ENCODE measurements around the gene PDX1.

Gene PDX1

DNA sequence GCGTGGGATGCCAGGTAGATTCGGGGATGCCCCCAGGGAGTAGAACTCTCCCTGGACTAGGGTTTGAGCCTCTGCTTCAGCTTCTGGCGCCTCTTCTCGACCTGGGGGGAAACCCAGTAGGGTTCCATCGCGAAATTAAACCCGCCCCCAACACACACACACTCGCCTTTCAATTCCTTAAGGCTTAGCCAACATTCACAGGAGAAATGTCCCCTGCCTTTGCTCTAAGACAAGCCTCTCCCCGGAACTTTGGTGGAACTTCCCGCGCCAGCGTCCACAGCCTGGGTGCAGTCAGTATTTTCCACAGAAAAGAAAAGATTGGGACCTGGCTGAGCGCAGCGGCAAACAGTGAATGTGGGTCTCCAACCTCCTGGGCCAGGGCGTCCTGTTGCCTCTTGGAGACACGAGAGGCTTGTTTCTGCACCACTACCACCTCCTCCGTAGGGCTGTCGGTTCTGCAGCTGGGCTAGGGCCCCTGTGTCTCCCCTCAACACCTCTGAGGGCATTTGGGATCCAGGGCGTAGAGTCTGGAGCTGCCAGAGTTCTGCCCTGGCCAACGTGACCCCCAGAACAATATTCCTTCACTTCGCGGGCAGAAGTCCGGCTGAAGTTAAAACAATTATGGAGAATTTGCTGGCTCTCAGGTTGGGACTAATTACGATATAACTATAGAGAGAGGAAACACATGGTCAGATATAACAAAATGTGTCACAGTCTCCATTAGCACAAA is 3.2 kb downstream of the PDX1 start:
- Histone ChIP-seq H3K9me3 (ENCODE audit: control insufficient read depth in 2 of 2, low read length in 2 of 2) (no peaks in the 10 kb centered on the region), H3K27me3 (ENCODE audit: control insufficient read depth in 2 of 2, insufficient read depth in 2 of 2, low read length in 2 of 2) (peaks cover 80 to 84% of the 10 kb centered on the region in 2 donors), H3K4me3 (ENCODE audit: low read length in 2 of 2) (no peak overlapping the region), H3K27ac (ENCODE audit: low read depth in 2 of 2, low read length in 2 of 2) (no peak overlapping the region), H3K4me1 (ENCODE audit: control insufficient read depth in 2 of 2, insufficient read depth in 2 of 2, low read length in 2 of 2) (peaks cover 18 to 19% of the 10 kb centered on the region in 2 donors), H3K36me3 (ENCODE audit: control insufficient read depth in 2 of 2, insufficient read depth in 2 of 2, low read length in 2 of 2) (no peaks in the 10 kb centered on the region), H3K9ac (ENCODE audit: low read depth in 1 of 2, low read length in 2 of 2) (no peak overlapping the region)

DNA sequence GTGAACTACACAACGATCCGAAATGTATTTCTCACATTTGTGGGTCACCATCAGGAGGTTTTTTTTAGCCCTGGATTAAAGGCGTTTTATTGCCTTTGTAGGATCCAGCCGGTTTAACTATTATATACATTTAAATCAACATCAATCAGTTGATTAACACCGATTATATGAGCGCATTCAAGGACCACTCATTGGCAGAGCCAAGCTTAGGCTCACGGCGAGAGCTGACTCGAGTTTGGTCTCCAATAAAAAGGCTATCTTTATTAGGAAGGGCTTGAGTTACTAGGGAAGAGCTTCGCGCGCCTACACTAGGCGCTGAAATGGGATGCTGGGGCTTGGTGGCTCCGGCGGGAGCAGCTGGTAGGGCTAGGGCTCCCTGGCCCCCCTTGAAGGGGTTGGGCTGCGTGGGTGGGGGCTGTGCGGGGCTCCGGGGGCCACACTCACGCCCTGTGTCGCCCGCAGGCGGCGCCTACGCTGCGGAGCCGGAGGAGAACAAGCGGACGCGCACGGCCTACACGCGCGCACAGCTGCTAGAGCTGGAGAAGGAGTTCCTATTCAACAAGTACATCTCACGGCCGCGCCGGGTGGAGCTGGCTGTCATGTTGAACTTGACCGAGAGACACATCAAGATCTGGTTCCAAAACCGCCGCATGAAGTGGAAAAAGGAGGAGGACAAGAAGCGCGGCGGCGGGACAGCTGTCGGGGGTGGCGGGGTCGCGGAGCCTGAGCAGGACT is 4.2 kb downstream of the PDX1 start:
- Histone ChIP-seq H3K9ac (ENCODE audit: low read depth in 1 of 2, low read length in 2 of 2) (no peak overlapping the region), H3K27ac (ENCODE audit: low read depth in 2 of 2, low read length in 2 of 2) (no peak overlapping the region), H3K36me3 (ENCODE audit: control insufficient read depth in 2 of 2, insufficient read depth in 2 of 2, low read length in 2 of 2) (no peaks in the 10 kb centered on the region), H3K4me3 (ENCODE audit: low read length in 2 of 2) (no peak overlapping the region), H3K4me1 (ENCODE audit: control insufficient read depth in 2 of 2, insufficient read depth in 2 of 2, low read length in 2 of 2) (peaks cover 16 to 18% of the 10 kb centered on the region in 2 donors), H3K9me3 (ENCODE audit: control insufficient read depth in 2 of 2, low read length in 2 of 2) (no peaks in the 10 kb centered on the region), H3K27me3 (ENCODE audit: control insufficient read depth in 2 of 2, insufficient read depth in 2 of 2, low read length in 2 of 2) (peaks cover 79 to 84% of the 10 kb centered on the region in 2 donors)

DNA sequence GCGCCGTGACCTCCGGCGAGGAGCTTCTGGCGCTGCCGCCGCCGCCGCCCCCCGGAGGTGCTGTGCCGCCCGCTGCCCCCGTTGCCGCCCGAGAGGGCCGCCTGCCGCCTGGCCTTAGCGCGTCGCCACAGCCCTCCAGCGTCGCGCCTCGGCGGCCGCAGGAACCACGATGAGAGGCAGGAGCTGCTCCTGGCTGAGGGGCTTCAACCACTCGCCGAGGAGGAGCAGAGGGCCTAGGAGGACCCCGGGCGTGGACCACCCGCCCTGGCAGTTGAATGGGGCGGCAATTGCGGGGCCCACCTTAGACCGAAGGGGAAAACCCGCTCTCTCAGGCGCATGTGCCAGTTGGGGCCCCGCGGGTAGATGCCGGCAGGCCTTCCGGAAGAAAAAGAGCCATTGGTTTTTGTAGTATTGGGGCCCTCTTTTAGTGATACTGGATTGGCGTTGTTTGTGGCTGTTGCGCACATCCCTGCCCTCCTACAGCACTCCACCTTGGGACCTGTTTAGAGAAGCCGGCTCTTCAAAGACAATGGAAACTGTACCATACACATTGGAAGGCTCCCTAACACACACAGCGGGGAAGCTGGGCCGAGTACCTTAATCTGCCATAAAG is 4.8 kb downstream of the PDX1 start:
- Histone ChIP-seq H3K9me3 (ENCODE audit: control insufficient read depth in 2 of 2, low read length in 2 of 2) (no peaks in the 10 kb centered on the region), H3K4me1 (ENCODE audit: control insufficient read depth in 2 of 2, insufficient read depth in 2 of 2, low read length in 2 of 2) (peaks cover 16 to 17% of the 10 kb centered on the region in 2 donors), H3K9ac (ENCODE audit: low read depth in 1 of 2, low read length in 2 of 2) (no peak overlapping the region), H3K27me3 (ENCODE audit: control insufficient read depth in 2 of 2, insufficient read depth in 2 of 2, low read length in 2 of 2) (peaks cover 82 to 86% of the 10 kb centered on the region in 2 donors), H3K27ac (ENCODE audit: low read depth in 2 of 2, low read length in 2 of 2) (no peak overlapping the region), H3K4me3 (ENCODE audit: low read length in 2 of 2) (no peak overlapping the region), H3K36me3 (ENCODE audit: control insufficient read depth in 2 of 2, insufficient read depth in 2 of 2, low read length in 2 of 2) (no peaks in the 10 kb centered on the region)

DNA sequence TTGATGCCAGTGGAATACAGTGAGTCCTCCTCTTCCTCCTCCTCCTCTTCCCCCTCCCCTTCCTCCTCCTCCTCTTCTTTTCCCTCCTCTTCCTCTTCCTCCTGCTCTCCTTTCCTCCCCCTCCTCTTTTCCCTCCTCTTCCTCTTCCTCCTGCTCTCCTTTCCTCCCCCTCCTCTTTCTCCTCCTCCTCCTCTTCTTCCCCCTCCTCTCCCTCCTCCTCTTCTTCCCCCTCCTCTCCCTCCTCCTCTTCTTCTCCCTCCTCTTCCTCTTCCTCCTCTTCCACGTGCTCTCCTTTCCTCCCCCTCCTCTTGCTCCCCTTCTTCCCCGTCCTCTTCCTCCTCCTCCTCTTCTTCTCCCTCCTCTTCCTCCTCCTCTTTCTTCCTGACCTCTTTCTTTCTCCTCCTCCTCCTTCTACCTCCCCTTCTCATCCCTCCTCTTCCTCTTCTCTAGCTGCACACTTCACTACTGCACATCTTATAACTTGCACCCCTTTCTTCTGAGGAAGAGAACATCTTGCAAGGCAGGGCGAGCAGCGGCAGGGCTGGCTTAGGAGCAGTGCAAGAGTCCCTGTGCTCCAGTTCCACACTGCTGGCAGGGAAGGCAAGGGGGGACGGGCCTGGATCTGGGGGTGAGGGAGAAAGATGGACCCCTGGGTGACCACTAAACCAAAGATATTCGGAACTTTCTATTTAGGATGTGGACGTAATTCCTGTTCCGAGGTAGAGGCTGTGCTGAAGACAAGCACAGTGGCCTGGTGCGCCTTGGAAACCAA is 5.6 kb downstream of the PDX1 start:
- peaks cover 87 to 90% of the 10 kb centered on the region in 2 donors for H3K27me3 ChIP-seq (ENCODE audit: control insufficient read depth in 2 of 2, insufficient read depth in 2 of 2, low read length in 2 of 2)
- H3K4me3 ChIP-seq (ENCODE audit: low read length in 2 of 2), result no peak overlapping the region
- no peaks in the 10 kb centered on the region for H3K36me3 ChIP-seq (ENCODE audit: control insufficient read depth in 2 of 2, insufficient read depth in 2 of 2, low read length in 2 of 2)
- no peak overlapping the region for H3K27ac ChIP-seq (ENCODE audit: low read depth in 2 of 2, low read length in 2 of 2)
- peaks cover 11 to 15% of the 10 kb centered on the region in 2 donors for H3K4me1 ChIP-seq (ENCODE audit: control insufficient read depth in 2 of 2, insufficient read depth in 2 of 2, low read length in 2 of 2)
- H3K9me3 ChIP-seq (ENCODE audit: control insufficient read depth in 2 of 2, low read length in 2 of 2), result no peaks in the 10 kb centered on the region
- no peak overlapping the region for H3K9ac ChIP-seq (ENCODE audit: low read depth in 1 of 2, low read length in 2 of 2)

DNA sequence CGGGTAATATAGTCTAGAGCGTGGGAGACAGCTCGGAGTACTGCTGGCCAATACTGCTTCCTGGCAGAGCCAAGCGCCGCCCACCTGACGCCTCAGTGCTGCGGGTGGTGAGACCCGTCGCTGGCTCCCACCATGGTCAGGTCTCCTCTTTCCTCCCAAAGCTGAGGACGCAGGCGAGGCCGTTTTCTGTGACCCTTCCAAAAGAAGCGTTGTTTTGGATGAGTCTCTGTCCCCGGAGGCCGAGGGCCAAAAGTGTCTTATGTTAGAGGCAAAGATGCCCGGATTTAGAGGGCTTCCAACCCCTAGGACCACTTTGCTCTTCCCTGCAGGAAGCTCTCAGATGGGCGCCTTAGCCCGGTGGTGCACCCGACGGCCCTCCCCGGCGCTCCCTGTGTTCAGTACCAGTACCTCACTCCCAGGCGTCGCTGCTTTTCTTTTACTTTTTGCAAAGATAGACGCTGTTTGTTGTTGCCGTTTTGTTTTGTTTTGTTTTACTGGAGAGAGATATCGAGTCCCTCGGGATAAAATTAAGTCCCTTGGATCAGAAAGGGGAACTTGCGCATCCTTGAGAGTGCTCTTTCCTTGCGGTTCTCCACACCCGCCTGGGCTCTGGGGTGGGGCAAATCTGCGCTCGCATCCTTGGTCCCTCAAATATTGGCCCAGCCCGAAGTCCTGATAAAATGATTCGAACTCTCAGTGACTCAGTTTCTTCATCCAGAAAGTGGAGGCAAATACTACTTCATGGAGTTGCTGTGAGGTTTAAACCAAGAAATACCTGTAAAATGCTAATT is 7.0 kb downstream of the PDX1 start:
- Histone ChIP-seq H3K27ac (ENCODE audit: low read depth in 2 of 2, low read length in 2 of 2) (no peak overlapping the region), H3K4me1 (ENCODE audit: control insufficient read depth in 2 of 2, insufficient read depth in 2 of 2, low read length in 2 of 2) (peaks cover 0 to 2% of the 10 kb centered on the region in 2 donors), H3K27me3 (ENCODE audit: control insufficient read depth in 2 of 2, insufficient read depth in 2 of 2, low read length in 2 of 2) (peaks cover 76 to 79% of the 10 kb centered on the region in 2 donors), H3K4me3 (ENCODE audit: low read length in 2 of 2) (no peak overlapping the region), H3K9ac (ENCODE audit: low read depth in 1 of 2, low read length in 2 of 2) (no peak overlapping the region), H3K36me3 (ENCODE audit: control insufficient read depth in 2 of 2, insufficient read depth in 2 of 2, low read length in 2 of 2) (no peaks in the 10 kb centered on the region), H3K9me3 (ENCODE audit: control insufficient read depth in 2 of 2, low read length in 2 of 2) (no peaks in the 10 kb centered on the region)

DNA sequence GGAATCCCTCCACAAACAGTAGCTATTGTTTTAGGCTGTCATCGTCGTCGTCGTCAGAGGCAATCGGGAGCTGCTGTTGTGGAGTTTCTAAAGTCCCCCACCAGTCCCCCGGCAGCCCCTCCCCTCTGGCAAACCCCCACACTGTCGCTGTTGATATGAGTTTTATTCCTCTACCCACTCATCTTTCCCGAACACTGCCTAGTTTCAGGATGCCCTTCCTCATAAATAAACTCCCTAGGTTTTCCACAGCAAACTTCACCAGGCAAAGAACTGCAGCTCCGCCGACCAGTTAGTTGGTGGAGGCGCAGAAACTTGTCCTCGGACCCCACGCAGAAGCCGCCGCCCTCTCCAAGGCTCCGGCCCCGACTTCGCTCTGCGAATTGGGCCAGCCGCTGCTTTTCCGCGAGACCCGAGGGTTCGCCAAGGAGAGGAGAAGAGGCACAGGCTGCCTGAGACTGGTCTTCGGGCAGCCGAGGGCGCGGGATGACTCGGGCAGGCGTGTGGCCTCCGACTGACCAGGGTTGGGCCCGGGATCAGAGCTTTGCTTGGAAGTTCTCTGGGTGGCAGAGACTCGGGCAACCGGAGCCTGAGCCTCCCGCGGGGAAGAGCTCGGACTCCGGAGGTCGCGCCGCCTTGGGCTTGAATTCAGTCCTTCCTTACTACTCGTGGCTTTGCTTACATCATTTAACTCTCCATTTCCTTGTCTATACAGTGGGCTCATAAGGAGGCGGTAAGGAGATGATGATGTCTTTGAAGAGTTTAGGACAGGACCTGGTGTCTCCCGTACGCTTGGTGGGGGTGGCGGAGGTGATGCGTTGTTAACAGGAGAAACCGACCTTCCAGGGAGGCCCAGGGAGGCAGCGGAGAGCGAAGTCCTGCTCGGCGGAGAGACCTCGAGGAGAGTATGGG is 7.9 kb downstream of the PDX1 start:
- Histone ChIP-seq H3K4me3 (ENCODE audit: low read length in 2 of 2) (no peak overlapping the region), H3K36me3 (ENCODE audit: control insufficient read depth in 2 of 2, insufficient read depth in 2 of 2, low read length in 2 of 2) (no peaks in the 10 kb centered on the region), H3K9me3 (ENCODE audit: control insufficient read depth in 2 of 2, low read length in 2 of 2) (no peaks in the 10 kb centered on the region), H3K27ac (ENCODE audit: low read depth in 2 of 2, low read length in 2 of 2) (no peak overlapping the region), H3K9ac (ENCODE audit: low read depth in 1 of 2, low read length in 2 of 2) (no peak overlapping the region), H3K27me3 (ENCODE audit: control insufficient read depth in 2 of 2, insufficient read depth in 2 of 2, low read length in 2 of 2) (peaks cover 68 to 70% of the 10 kb centered on the region in 2 donors), H3K4me1 (ENCODE audit: control insufficient read depth in 2 of 2, insufficient read depth in 2 of 2, low read length in 2 of 2) (no peaks in the 10 kb centered on the region)

DNA sequence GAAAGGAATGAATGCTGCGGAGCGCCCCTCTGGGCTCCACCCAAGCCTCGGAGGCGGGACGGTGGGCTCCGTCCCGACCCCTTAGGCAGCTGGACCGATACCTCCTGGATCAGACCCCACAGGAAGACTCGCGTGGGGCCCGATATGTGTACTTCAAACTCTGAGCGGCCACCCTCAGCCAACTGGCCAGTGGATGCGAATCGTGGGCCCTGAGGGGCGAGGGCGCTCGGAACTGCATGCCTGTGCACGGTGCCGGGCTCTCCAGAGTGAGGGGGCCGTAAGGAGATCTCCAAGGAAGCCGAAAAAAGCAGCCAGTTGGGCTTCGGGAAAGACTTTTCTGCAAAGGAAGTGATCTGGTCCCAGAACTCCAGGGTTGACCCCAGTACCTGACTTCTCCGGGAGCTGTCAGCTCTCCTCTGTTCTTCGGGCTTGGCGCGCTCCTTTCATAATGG is 8.6 kb downstream of the PDX1 start:
- H3K27me3 ChIP-seq (ENCODE audit: control insufficient read depth in 2 of 2, insufficient read depth in 2 of 2, low read length in 2 of 2), result peaks cover 61 to 64% of the 10 kb centered on the region in 2 donors

DNA sequence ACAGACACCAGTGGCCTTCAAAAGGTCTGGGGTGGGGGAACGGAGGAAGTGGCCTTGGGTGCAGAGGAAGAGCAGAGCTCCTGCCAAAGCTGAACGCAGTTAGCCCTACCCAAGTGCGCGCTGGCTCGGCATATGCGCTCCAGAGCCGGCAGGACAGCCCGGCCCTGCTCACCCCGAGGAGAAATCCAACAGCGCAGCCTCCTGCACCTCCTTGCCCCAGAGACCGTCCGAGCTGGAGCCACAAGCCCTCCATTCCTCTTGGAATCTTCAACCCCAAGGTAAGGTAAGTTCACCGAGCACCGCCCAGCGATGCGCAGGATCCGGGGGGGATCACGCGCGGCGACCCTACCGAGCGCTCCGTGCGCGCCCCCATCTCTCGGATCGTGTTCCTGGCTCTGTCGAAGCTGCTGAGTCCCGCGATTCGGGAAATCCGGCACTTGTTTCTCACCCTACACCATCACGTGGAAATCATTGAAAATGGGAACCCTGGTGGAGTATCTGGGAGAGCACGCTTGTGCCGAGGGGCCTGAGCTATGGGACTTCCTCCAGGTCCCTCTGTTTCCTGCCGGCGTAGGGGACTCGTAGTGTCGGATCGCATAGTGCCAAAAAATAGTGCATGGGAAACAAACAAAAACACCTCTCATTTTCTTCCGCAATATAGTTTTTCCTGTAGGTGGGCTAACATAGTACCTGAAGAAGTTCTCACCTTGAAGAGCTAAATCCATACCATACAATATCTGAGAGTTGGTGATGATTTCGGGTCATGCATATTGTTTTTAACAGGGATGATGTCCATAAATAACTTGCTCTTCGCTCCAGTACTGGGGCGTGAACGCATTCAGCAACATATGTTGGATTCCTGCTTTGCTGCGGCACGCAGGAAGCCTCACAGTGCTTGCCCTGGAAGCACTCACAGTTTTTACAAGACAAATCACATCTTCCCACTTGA is 9.3 kb downstream of the PDX1 start:
- peaks cover 58% of the 10 kb centered on the region in 2 donors for H3K27me3 ChIP-seq (ENCODE audit: control insufficient read depth in 2 of 2, insufficient read depth in 2 of 2, low read length in 2 of 2)
- no peaks in the 10 kb centered on the region for H3K9me3 ChIP-seq (ENCODE audit: control insufficient read depth in 2 of 2, low read length in 2 of 2)
- H3K9ac ChIP-seq (ENCODE audit: low read depth in 1 of 2, low read length in 2 of 2), result no peak overlapping the region
- H3K36me3 ChIP-seq (ENCODE audit: control insufficient read depth in 2 of 2, insufficient read depth in 2 of 2, low read length in 2 of 2), result no peaks in the 10 kb centered on the region
- H3K27ac ChIP-seq (ENCODE audit: low read depth in 2 of 2, low read length in 2 of 2), result no peak overlapping the region
- no peaks in the 10 kb centered on the region for H3K4me1 ChIP-seq (ENCODE audit: control insufficient read depth in 2 of 2, insufficient read depth in 2 of 2, low read length in 2 of 2)
- no peak overlapping the region for H3K4me3 ChIP-seq (ENCODE audit: low read length in 2 of 2)

More for the DNA sequence above, 8.6 kb downstream of the PDX1 start:
- H3K36me3 ChIP-seq (ENCODE audit: control insufficient read depth in 2 of 2, insufficient read depth in 2 of 2, low read length in 2 of 2), result no peaks in the 10 kb centered on the region
- H3K9ac ChIP-seq (ENCODE audit: low read depth in 1 of 2, low read length in 2 of 2), result no peak overlapping the region
- H3K27ac ChIP-seq (ENCODE audit: low read depth in 2 of 2, low read length in 2 of 2), result no peak overlapping the region
- H3K9me3 ChIP-seq (ENCODE audit: control insufficient read depth in 2 of 2, low read length in 2 of 2), result no peaks in the 10 kb centered on the region
- H3K4me3 ChIP-seq (ENCODE audit: low read length in 2 of 2), result no peak overlapping the region
- no peaks in the 10 kb centered on the region for H3K4me1 ChIP-seq (ENCODE audit: control insufficient read depth in 2 of 2, insufficient read depth in 2 of 2, low read length in 2 of 2)
